HG02852 (cell line): ENCODE data around the gene SLC41A2.
A peak's percentile ranks its signal among the peaks of the same experiment; 100 is the strongest.

Experiments used
- ATAC-seq: cut with Tn5 transposase; IDR thresholded peaks from one replicate; pipeline ENCODE4 v1.9.1; 2021; ENCODE audit warnings: mild to moderate bottlenecking, moderate library complexity; ENCODE audit not compliant: unreplicated experiment

The SLC41A2 gene

DNA sequence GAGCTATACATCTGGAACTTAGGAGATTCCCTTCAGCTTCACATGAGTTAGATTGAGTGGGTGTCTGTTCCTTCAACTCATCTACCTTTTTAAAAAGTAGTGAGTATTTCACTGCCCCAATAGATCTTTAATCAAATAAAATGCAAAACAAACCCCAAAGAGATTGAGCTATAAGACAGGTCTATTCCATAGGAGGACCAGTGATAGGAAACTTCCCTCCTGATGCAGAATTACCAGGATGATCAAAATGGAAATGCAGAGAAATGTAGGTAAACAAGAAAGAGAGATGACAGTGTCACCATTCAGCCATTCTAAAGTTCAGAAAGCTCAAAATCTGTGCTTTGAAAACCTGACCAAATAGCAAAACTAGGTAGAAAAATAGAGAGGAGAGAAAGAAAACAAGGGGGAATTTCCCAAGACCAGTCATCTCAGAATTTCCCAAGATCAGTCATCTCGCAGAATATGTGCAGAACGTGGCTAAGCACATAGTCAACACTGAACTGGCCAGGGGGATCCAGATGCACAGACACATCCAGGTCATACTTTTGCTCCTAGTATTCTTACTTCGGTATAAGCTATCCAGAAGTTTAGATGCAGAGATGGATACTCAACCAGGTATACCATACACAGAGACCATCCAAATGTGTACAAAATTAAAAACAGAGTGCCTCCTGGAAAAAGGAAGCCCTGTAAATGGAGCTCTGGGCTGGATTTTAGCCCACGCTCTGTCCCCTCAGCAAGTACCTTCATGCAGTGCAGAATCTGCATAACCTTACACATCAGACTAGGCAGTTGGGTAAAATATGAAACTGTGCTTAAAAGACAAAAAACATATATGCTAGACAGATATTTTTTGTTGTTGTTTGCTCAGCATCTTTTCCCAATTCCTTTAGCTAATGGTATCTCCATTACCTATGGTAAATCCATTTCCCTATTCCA, 27.4 kb downstream of the SLC41A2 start:
- ATAC-seq = peak; percentile 94

- ATAC-seq = no peak
Measured at GRCh38 chr12:104929977-104930376, 28.1 kb downstream of the SLC41A2 start.

GRCh38 chr12:104929368-104929767, 28.7 kb downstream of the SLC41A2 start:
- ATAC-seq = no peak

DNA sequence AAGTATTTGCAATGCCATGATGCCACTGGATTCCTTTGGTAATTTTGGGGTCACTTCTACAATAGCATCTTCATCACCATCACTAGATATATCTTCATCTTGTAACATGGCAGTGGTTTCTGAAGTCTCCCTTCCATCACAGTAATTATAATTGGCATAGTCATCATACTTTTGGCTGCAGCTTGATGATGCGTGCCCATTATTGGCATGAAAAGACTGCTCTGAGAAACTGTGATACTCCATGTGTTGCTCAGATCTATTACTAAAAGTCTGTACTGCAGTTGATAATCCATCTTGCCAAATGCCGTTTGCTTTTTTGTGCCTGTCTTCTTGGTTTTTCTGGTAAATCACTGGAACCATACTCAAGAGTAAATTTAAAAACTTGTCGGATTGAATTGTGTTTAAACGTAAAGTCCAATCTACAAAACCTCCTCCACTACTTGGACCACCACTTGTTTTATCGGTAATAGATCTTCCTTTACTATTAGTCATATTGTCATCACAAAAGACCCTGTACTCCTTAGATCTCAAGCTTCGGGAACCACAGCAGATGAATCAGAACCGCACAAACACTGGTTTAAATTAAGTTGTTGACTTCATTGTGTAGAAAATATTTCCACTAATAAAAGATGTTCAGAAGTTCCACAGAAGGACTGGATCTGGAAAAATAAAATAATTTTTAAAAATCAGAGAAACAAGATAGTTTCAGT, 29.9 kb downstream of the SLC41A2 start:
- ATAC-seq = no peak

DNA sequence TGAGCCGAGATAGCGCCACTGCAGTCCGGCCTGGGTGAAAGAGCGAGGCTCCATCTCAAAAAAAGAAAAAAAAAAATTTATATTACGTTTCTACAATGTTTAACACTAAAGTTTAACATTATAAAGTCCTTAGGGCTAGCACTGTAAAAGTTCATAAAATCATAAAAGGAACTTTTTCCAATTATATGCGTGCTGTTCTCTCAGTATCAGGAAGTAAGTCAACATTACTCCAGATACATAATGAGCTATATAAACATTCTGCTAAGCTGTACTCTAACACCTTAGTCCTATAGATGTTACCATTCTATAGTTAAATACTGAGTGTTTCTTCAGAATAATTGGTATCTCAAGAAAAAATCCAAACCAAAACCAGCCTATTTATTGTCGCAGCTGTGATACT, 32.6 kb downstream of the SLC41A2 start:
- no peak for ATAC-seq

- no peak for ATAC-seq
Measured at GRCh38 chr12:104921340-104921739, 36.8 kb downstream of the SLC41A2 start.

- no peak for ATAC-seq
Measured at GRCh38 chr12:104911942-104912341, 46.1 kb downstream of the SLC41A2 start.

DNA sequence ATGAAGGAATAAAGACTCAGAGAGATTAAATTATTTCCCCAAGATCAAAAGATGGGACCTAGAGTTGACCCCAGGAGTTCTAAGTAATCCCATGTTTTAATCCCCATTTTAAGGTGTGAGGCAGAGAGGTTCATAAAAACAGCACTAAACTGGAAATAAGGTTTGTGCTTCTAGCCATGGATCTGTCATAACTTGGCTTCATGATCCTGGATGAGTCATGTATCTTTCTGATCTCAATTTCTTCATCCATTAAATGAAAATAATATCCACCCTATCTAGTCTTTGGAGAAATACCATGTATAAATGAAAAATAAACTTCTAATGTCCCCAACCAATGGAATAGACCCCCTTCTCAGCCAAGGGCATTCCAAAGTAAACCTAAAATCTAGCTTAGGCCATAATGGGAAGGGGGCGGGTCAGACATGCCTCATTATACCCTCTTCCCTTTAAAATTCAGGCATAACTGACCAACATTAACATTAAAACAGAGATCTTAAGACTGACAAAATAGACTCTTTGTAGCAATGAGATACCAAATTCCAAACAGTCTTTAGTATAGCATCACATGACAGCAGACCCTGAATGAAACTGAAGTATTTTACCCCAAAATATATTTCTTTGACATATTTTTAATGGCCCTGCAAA, 47.8 kb downstream of the SLC41A2 start:
- no peak for ATAC-seq

- ATAC-seq = no peak
Measured at GRCh38 chr12:104909761-104910160, 48.3 kb downstream of the SLC41A2 start.
